HG03064 (cell line): ENCODE data around the gene NEK6.

ENCODE experiments used
- ATAC-seq: cut with Tn5 transposase; IDR thresholded peaks from one replicate; pipeline ENCODE4 v1.9.1; 2021; ENCODE audit warnings: low read depth; ENCODE audit not compliant: unreplicated experiment

Gene NEK6

DNA sequence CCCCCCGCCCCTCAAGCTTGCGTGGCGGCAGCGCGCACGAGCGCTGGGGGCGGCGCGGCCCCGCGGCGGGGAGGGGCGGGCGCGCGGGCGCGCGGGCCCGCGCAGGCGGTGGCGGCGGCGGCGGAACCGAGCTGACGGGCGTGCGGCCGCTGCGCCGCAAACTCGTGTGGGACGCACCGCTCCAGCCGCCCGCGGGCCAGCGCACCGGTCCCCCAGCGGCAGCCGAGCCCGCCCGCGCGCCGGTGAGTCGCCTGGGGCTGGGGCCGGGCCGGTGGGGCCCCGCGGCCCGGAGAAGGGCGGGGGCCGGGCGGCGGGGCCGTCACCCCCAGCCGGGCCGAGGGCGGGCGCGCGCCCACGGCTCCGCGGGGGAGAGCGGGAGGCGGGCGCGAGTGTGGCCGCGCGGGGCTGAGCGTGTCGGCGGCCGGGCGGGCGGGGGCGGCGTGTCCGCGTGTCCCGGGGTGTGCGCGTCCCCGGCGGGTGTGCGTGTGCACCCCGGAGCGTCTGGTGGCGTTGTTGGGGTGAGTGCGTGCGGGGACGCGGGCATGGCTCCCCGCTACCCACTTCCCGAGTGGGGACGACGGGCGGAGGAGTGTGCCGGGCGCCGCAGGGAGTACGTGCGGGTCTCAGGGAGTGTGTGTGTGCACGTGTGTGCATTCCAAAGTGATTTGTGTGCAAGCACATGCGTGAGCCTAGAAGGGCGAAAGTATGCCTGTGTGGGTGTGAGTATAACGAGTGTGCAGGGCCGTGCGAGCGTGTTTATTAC lies at the start of gene NEK6:
Gene NEK6 (plus strand): TSS at position 106 of the 763 bp plus-strand sequence. CDS start 44,016 bp downstream, outside the sequence.
- no peak for ATAC-seq

DNA sequence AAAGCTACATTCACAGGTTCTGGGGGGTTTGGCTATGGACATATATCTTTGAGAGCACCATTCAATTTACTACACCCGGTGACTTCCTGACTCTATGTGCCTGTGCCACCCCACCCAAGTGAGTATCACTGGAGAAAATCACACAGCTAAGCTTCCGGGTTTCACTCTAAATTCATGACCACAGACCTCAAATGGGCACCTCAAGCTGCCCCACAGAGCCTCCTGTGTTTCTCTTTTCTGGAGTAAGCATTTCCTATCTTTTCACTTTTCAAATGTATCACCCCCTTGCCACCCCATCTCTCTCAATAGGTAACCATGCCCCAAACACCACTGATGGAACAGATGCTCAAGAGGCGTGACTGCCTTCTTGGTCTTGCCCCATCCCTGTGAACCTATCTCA lies 49.2 kb upstream of the NEK6 start:
- no peak for ATAC-seq

DNA sequence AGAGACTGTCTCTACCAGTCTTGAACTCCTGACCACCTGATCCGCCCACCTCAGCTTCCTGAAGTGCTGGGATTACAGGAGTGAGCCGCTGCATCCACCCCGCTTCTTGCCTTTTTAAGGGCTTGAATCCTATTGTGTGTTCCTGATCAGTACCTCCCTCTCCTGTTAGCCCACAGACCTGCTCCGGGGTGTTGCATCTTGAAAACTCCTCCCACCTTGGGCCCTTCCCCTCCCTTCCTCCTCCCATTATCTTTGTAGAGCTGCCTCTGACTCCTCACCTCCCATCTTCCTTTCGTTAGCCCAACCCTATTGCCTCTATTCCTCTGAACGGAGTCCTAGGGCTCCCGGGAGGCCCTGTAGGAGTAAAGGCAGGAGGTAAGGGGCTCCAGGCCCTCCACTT lies 48.5 kb upstream of the NEK6 start:
- no peak for ATAC-seq

DNA sequence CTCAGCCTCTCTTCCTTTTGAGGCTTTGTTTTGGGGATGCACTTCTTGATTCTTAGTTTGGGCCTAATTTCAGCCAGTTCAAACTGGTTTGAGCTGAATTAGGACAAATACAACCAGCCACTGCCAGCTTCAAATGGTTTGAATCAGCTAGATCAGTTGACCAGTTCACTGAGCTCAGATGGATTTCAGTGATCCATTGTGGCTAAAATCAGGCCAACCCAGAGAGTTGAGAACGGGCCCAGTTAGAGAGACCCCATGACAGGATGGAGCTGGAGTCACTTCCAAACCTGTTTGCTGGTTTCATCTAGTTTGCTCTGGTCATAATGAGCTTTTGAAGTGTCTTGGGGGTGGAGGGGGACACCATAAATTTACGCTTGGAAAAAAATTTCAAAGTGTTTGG lies 48.0 kb upstream of the NEK6 start:
- ATAC-seq: no peak

DNA sequence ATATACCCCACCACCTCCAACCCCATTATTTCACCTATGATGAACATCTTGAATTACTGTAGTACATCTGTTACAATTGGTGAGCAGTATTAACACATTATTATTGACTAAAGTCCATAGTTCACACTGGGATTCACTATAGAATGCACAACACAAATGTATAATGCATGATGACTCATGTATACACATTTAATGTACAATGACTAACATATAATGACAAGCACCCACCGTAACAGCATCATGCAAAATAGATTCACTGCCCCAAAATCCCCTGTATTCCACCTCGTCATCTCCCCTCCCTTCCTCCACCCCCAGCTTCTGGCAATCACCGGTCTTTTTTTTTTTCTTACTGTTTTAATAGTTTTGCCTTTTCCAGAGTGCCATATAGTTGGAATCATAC lies 47.1 kb upstream of the NEK6 start:
- no peak for ATAC-seq

DNA sequence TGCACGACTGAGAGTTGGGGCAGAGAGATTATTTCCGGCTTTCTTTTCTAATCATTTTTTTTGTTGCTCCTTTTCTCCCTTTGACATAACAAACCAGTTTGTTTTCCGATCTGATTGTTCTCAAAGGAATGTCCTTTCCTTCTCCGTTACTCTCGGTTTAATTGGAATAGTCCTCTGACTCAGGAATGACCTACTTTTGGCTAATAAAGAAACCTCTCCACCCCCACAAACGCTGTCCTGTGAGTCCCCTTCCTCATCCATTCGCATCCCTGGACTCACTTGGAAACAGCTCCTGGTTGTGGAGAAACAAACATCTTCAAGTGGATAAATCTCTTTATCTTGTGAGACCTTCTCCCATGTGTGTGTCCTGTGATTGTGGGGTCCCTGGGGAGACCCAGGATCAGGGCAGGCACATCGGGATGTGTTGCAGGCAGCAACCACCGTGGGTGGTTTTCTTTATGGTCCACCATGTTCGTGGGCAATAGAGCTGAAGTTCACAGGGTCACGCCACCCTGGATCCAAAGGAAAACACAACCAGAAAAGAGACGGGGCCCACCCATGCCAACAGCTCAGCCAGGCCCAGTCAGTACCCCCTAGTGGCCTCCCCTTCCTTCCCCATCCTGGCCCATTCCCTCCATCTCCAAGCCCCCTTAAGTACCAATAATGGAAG lies 45.2 kb upstream of the NEK6 start:
- ATAC-seq: no peak

DNA sequence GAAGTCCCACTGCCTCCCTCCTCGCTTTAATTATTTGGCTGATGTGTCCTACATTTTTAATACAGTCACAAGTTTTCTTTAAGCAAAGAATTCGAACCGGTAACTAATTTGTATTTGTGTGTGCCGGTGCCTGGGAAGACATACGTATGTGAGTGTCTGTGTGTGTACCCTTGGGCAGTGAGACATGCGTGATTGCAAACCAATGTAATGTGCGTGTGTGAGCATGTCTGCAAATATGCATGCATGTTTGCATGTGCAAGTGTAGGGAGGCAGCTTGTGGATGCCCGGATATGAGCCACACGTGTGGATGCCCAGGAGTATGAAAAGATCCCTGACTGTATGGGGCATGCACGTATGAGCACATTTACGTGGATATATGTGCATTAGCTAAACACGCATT lies 44.4 kb upstream of the NEK6 start:
- no peak for ATAC-seq

DNA sequence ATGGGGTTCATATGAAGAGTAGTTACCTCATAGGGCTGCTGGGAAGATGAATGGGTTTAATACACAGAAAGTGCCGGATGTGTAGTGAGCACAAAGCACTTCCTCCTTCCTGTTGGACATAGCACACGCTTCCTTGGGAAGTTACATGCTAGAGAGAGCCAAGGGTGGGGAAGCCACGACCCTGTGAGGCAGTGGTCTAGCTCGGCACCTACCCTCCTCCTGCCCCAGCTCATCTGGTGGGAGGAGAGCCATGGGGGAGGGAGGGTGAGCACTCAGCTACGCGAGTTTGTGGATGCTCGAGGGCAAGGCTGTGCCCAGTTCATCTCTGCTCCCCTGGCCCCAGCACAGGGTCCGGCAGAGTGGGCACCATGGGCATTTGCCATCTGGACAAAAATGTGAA lies 43.6 kb upstream of the NEK6 start:
- ATAC-seq: no peak

DNA sequence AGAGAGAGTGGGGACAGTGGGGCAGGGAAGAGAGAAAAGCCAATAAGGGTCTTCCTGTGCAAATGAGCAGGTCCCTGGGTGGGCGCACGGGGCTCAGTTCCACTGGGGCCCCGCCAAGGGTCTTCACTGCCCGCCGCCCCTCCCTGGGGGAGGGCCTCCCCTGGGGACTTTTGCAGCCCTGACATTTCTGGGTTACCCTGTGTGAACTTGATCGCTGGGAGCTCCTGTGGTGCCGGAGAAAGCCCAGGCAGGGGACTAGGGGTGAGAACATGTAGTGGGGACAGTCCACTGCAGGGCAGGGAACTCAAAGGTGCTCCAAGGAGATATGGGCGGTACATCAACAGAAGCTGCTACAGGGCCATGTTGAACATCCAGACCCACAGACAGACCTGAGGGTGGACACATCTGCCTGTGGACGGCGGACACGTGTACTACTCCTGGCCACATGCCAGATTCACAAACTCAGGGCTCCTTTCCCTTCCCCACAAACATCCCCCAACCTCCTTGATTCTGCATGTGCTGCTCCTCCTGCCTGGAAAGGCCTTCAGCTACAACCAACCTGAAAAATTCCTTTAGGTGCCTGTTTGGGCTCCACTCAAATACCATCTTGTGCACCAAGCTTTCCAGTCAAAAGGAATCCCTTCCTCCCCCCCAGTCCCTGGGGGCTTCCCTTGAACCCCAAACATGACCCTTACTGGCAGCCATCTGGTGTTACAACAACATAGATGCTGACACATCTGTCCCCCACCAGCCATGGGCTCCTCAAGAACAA lies 43.0 kb upstream of the NEK6 start:
- ATAC-seq: no peak

DNA sequence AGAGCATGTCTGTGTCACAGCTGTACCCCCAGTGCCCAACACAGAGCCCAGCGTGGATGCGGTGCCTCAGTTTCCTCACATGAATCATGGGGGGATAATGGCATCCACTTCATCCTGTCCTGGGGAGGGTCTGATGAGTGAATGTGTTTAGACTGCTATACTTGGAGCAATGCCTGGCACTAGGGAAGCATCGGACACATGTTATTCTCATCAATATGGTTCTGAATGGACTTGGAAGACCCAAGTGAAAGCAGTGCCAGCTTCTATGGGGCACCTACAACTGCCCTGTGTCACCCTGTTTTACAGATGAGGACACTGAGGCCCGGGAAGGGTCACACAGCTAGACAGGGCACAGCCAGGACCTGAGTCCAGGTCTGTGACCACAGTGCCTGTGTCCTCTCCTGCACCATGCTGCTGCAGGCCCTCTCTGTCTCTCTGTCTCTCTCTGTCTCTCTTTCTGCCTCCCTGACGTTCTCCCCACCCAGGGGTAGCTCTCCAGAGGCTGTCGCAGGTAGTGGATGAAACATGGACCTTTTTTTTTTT lies 42.3 kb upstream of the NEK6 start:
- ATAC-seq: no peak

DNA sequence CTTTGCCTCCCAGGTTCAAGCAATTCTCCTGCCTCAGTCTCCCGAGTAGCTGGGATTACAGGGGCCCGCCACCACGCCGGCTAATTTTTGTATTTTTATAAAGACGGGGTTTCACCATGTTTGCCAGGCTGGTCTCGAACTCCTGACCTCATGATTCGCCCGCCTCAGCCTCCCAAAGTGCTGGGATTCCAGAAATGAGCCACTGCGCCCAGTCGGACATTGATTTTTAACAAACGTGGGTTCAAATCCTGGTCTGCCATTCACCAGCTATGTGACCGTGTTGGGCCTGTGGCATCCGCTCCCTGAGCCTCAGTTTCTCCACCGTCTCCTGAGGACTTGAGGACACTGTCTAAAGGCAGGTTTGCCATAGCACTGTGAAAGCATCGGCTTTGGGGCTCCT lies 41.8 kb upstream of the NEK6 start:
- no peak for ATAC-seq

DNA sequence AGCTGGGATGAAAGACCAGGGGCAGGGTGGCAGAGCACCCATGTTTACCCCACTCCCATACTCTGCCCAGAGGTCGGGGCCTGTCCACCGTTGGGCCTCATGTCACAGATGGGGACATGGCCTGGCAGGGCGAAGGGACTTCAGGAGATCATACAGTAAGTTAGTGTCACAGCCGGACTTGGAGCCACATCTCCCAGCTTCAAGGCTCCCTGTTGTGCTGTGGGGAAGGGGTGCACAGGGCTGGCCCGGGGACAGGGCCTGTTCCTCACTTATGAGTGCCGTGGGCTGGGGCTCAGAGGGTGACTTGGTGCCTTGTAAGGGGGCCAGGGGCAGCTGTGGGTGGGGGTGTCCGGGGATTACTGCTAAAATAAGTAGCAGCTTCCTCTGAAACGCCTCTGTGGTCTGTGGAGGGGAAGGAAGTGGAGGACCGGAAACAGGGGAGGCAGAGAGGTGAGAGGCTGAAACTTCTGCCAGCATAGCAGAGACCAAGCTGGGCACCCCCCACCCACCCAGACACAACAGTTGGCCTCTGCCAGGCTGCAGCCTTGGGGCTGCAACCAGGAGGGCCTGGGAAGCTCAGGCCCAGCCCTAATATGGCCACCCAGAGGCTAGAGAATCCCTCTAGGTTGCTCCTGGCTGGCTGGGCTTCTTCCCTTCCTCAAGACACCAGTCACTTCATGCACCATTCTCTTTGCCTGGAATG lies 41.1 kb upstream of the NEK6 start:
- no peak for ATAC-seq

DNA sequence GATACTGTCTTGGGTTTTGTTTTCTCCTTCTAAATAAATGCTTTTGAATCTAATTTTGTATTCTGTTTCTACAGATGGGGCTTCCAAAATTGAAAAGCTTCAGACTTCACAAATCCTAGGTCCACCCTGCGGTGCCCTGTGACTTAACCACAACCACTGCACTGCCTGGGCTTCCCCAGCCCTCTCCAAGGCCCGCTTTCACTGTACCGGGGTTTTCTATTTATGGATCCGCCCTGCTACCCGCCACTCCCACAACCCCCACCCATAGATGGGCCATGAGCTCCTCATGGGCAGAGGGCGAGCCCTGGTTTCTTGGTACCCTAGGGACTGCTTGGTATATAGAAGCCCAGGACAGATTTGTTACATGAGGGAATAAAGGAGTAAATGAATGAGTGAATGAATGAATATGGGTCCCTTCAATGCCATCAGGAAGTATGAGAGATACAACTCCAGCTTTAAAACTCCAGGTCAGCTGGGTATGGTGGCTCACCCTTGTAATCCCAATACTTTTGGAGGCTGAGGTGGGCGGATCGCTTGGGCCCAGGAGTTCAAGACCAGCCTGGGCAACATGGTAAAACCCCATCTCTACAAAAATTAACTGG lies 39.8 kb upstream of the NEK6 start:
- ATAC-seq: no peak

DNA sequence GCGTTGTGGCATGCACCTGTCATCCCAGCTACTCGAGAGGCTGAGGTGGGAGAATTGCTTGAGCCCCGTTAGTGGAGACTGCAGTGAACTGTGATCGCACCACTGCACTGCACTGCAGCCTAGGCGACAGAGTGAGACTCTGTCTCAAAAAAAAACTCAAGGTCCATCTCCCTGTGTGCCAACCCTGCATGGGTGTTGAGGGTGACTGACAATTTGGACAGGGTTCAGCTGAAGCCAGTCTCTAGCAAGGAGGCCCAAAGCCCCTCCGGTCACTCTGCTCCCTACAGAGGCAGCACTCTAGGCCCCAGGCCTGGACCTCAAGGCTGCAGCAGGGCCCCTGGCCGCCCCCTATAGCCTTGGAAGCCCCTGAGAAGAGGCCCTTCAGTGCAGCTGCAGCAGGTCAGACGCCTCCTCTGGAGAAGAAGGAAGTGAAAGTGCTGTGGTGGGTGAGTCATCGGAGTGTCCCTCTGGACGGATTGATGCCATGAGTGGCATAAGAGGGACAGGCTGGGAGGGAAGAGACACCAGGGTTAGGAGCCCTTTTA lies 39.2 kb upstream of the NEK6 start:
- peak; percentile 50 for ATAC-seq

DNA sequence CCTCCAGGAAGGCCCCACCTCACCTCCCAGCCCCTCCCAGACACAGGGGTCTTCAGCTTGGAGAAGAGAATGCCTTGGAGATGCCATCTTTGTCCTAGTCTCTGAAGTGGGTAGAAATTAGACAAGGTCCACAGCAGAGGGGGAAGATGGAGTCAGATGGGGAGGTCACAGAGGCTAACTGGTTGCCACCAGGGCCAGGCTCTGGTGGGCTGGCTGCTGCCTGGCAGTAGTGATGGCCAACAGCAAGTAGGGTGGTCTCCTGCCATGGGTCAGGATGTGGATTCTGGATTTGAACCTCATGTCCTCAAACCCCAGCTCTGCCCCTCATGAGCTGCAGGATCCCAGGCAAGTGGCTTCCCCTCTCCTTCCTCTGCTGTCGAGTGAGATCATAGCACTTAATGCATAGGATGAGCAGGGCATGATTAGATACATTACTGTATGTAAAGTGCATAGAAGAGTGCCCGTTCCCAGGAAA lies 38.7 kb upstream of the NEK6 start:
- peak; percentile 10 for ATAC-seq

DNA sequence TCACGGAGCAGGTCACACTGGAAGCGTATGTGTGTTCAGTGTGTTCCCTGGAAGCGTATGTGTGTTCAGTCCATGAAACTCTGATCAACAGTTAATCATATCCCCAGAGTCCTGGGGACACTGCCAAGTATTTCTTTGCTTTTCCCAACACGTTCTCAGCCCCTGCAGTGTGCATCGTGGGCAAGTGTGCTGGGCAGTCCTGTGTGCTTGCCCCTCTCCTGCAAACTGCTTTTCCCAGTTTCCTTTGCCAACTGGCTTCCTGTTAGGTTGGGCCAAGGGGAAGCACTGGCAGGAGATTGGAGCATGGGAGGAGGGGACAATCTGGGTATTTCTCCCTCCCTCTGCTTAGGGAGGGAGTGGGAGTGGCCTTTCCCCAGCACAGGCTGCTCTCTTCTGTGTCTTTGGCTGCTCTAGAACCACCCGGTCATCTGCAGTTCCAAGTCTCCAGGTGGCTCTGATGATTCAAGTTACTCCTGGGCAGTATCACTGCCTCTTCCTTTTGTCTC lies 36.8 kb upstream of the NEK6 start:
- ATAC-seq: no peak

DNA sequence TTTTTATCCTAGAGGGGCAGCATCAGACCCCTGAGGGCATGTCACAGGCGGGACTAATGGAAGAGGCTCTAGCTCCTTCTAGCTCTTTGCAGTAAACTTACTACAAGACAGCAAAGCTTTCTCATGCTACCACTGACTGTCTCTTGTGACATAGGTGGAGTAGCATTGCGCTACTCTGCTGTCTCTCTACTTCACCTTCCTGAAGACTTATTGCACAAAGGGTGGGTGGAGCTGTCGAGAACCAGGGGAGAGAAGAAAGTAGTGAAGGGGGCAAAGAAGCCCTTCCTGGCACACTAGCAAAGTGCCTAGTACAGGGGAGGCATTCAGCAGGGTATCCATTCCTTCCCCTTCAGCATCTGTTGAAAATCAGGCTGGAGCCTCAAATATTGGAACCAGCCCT lies 36.1 kb upstream of the NEK6 start:
- no peak for ATAC-seq

DNA sequence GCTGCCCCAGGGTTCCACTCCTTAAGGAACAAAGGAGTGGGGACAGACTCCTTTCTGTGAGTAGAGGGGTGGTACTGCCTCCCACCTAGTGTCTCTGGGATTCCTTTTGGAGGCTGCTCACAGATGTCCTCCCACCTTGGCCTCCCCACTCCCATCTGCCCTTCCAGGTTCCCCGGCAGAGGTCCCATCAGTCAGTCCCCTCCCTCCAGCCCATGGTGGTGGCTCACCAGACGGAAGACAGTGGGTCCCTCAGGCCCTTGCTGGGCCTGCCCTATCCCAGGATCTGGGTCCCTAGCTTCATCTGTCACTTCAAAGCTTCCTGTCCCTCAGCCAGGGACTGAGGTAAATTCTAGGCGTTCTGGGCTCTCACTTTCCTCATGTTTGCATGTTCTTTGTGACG lies 35.6 kb upstream of the NEK6 start:
- ATAC-seq: no peak

DNA sequence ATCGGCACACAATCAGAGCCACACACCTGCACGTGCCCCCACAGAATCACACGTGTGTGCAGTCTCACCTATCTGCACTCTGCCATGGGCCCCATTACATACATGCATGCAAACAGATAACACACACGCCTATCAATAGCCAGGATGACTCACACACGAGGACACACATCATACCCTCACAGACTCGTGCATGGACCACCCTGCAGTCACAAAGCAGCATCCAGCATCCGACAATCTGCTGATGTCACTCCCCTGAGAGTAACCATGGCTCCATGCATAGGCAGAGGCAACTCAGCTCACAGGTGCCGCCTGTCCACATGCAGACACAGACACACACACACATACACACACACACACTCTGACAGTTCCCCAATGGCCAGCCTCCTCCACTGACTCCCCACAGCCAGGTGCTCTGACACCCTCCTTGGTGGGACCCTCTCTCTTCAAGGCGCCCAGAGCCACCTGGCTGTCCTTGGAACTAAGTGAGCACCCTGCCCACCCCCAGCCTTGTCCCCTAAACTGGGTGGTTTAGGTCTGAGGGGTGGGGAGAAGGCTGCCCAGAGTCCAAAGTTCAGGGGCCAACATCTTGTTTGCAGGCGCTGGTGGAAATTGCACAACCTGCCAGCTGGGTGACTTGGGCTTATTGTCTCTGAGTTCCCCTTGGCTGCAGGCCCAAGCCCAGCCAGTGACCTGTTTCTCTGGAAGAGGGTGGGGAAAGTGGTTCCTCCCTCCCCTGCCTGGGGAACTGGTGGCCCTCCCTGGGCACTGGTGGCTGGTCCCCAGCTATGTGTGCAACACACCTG lies 34.6 kb upstream of the NEK6 start:
- no peak for ATAC-seq
